CD4-positive, alpha-beta T cell treated with Interleukin-17A for 4 hours (primary cell): Measurements from ENCODE around the gene SSB.
"Not testable (repeated sequence)": the region's sequence is repeated elsewhere in the genome, so short reads cannot be mapped to it uniquely, and the experiment has no call there.

ENCODE experiments used
- DNase-seq: peaks from one replicate; pipeline ENCODE4 v3.0.0-alpha.2; 2020; ENCODE audit warnings: mixed read lengths

SSB gene

GRCh38 chr2:169798718-169799592 lies at the start of gene SSB:
SSB (plus strand) TSS chr2:169798871; CDS start chr2:169800961, 2,090 bp downstream.
- peak; percentile 96 for DNase-seq

DNA sequence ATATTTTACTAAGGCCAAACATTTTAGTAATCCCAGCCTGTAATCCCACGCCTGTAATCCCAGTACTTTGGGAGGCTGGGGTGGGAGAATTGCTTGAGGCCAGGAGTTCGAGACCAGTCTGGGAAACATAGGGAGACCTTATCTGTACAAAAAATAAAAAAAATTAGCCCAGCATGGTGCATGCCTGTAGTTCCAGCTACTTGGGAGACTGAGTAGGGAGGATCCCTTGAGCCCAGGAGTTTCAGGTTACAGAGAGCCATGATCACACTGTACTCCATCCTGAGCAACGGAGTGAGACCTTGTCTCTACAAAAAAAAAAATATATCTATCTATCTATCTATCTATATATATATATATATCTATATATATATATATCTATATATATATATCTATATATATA lies 45.9 kb upstream of the SSB start:
- DNase-seq, result no peak

- DNase-seq, result no peak
Measured at GRCh38 chr2:169755083-169755870, 43.4 kb upstream of the SSB start.

DNA sequence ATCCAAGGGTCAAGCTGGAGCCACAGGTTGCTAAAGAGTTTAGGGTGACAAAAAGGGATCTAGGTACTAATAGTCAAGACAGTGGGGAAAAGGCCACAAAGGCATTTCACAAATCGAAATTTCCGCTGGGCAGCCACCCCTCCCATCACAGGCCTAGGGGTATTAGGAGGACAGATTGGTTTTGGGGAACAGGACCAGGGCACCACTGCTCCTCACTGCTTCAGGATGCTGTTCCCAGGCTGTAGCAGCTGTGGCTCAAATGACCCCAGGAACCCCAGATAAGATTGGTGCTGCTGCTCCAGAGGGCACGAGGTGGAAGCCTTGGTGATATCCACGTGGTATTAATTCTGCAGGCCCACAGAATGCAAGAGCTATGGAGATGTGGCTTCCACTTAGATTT lies 42.3 kb upstream of the SSB start:
- DNase-seq, result no peak

GRCh38 chr2:169757356-169757755 lies 41.3 kb upstream of the SSB start:
- no peak for DNase-seq

GRCh38 chr2:169757778-169758177 lies 40.9 kb upstream of the SSB start:
- DNase-seq, result no peak

GRCh38 chr2:169759987-169760386 lies 38.7 kb upstream of the SSB start:
- no peak for DNase-seq

GRCh38 chr2:169760798-169761197 lies 37.9 kb upstream of the SSB start:
- DNase-seq, result not testable (repeated sequence)

- no peak for DNase-seq
Measured at GRCh38 chr2:169761251-169761969, 37.3 kb upstream of the SSB start.

DNA sequence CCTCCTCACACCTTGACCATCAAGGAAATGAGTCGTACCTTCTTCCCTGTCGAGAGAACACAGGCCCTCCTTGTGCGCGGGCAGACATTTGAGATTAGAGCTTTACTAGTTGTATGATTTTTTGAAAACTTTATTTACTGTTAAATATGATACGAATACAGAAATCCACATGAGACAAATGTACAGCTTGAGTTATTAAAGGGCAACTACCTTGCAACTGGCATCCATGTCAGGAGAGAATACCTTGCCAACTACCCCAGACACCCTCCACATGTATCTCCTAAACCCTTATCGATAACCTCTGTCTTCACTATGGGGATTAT lies 36.7 kb upstream of the SSB start:
- no peak for DNase-seq

DNA sequence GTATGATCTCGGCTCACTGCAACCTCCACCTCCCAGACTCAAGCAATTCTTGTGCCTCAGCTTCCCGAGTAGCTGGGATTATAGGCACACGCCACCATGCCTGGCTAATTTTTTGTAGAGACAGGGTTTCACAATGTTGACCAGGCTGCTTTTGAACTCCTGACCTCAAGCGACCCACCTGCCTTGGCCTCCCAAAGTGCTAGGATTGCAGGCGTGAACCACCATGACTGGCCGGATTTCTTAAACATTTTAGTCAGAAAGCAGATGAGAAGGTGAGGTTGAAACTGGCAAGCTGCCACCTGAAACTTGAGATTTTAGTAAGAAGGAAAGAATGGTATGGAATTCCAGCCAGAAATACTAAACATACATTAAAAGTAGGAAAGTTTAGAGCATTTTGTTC lies 33.1 kb upstream of the SSB start:
- DNase-seq, result no peak

DNA sequence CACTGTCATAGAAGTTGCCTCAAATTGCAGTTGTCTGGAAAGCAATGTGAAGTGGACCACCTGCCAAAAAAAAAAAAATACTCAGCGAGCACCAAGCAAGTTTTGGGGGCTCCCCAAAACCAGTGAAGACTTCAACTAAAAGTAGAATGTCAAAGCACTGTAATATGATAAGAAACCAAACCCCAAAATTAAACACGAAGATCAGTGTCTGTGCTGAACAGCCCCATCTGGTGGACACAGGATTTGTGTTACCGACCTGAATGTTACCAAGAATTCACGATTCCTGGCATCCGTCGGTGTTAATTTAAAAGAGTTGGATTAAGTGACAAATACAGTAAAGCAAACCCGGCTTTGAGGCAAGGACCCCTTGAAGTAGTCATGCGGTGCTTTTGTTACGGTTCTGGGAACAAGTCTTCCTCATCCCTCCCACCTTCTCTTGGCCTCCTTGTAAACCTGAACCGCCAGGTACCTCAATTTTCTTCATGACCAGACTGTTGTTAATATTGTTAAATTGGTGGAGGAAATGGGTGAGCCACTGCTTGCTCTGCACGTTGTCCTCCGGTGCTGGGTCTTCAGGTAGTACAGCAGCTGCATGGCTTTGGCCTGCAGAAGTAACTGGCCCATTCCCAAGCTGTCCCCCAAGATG lies 31.3 kb upstream of the SSB start:
- DNase-seq, result peak; percentile 70

DNA sequence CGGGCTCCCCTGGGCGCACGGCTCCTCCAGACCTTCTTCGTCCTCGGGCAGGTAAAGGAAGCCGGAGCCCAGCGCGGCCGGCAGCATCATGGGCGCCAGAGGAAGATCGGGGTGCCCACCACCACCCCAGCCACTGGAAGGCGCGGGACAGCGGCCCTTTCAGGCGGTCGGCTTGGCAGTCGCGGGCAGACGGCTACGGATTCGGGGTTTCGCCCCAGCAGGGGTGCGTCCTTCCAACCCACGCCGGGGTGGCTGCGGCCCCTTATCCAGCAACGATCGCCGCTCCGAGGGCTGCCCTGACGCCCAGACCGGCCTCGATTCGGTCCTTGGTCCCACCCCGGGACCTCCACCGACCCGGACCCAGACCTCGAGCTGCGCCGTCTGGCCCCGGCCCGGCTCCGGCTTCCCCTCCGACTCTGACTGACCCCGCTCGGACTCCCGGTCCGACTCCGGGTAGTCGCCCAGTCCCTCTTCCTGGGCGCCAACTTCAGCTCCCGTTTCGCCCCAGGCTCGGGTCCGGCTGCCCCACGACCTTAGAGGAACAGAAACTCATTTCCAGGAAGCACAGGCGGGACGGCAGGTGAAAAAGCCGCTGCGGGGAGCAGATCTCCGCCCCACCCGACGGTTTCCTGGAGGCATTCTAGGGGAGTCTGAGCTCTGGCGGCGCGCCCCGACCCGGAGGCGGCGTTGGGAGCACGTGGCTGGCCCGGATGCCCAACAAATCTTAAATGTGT lies 30.2 kb upstream of the SSB start:
- DNase-seq, result peak; percentile 56

DNA sequence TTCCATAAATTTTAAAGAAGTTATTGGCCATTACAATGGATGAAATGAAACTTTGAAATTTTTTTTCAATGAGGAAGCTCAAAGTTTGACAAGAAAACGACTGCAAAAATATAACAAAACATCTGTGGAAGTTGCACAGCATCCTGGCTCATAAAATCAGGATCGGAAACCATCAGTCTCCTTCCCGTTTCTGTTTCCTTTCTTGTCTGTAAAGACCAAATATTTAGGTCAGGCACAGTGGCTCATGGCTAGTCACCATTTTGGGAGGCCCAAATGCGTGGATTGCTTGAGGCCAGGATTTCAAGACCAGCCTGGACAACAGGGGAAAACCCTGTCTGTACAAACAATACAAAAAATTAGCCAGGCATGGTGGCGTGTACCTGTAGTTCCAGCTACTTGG lies 27.6 kb upstream of the SSB start:
- no peak for DNase-seq

GRCh38 chr2:169771612-169772011 lies 27.1 kb upstream of the SSB start:
- no peak for DNase-seq

GRCh38 chr2:169772651-169773050 lies 26.0 kb upstream of the SSB start:
- no peak for DNase-seq

GRCh38 chr2:169775354-169775753 lies 23.3 kb upstream of the SSB start:
- no peak for DNase-seq

DNA sequence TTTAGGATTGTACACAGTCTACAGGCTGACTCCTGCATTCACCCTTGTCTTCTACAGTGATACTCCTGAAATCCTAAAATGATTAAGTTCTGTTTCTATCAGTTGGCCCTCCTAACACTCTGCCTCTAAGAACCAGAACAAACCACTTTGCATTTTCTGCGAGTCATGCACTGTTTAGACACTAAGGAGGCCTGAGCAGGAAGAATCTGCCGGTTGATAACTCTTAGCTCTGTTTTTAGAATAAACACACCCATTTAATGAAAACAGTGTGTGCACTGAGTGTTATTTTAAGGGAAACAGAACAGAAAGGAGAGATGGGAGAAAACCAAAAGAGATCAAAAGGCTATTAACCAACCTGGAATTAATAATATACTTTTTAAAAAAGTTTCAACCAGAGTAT lies 22.9 kb upstream of the SSB start:
- DNase-seq, result no peak

- no peak for DNase-seq
Measured at GRCh38 chr2:169776252-169776761, 22.4 kb upstream of the SSB start.

- DNase-seq, result no peak
Measured at GRCh38 chr2:169778446-169778845, 20.2 kb upstream of the SSB start.

GRCh38 chr2:169781249-169782013 lies 17.2 kb upstream of the SSB start:
- DNase-seq, result no peak
